Inflammatory macrophage treated with lipopolysaccharide for 4 hours (primary cell): ENCODE results near the gene PTGES2.
"Not testable (repeated sequence)": the region's sequence is repeated elsewhere in the genome, so short reads cannot be mapped to it uniquely, and the experiment has no call there.

Source experiments
- DNase-seq: peaks from one replicate; pipeline ENCODE4 v3.0.0-alpha.2; 2020

The PTGES2 gene

DNA sequence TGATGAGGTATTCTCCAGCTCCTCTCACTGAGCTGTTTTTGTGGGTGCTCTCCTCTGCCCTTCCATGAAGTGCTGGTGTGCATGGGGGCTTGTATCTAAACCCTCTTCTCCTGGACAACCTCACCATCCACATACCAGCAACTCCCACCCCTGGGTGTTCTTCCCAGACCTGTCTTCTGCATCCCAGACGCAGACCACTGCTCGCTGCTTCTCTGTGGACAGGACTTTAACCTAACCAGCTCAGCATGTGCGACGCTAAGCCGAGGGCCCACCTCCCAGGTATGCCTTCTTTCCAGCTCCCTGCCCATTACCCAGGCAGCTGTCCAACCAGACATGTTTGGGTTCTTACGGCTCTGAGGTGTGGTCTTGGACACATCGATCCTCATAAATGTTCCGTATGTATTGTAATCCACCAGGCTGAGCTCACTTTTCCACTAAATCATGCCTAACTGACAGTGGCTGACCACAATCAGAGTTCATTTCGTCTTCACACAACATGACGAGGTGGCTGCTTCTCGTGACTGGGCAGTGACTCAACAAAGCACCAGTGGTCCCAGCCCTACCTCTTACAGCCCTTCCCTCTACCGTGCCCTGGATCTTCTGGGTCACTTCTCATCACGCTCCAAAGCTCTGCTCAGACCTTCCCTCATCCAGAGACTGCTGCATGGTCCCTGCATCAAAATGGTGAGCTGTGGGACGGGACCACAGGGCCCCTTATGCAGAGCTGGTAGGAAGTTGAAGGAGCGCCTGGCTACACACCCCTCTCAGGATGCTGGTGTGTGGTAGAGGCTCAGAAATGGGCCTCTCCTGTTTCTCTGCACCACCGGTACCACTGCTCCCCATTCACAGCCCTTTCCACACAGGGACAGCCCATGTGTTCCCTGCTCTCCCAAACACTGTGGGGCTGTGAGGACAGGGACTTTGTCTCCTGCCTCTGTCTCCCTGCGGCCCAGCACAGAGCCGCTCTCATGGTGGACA is 9.6 kb upstream of the PTGES2 start:
- DNase-seq, result no peak

DNA sequence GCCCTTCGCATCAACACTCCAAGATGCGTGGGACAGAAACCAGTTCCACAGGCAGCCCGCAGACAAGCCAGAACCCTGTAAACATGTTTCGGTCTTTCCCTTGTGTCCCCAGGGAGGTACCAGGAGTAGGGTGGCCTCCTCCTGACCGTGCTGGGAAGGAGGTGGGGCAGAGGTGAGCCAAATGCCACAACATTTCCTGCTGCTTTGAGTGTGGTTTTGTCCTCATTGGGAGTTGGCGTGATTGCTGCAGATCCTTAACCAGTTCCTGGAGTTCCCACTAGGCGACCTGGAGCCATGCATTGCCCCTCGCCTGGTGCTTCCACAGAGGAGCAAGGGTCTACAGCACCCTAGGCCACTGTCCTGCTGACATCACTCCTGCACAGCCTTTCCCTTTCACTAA is 8.0 kb upstream of the PTGES2 start:
- DNase-seq, result not testable (repeated sequence)

DNA sequence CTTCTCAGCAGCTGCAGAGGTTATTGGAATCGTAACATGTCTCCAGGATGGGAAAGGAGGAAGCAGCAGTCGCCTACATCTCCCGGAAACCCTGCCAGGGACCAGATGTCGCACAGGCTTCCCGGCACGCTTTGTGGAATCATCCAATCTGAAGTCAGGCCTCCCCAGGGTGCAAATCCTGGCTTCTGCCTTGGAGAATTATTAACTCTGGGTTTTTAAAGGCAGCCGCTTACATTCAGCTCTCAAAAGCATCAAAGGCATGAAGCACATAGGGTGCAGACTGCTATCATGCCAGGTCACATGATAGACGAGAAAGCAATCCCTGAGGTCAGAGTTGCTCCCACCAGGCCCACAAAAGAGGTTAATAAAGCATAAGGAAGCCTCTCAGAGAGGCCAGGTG is 4.6 kb upstream of the PTGES2 start:
- DNase-seq, result not testable (repeated sequence)

DNA sequence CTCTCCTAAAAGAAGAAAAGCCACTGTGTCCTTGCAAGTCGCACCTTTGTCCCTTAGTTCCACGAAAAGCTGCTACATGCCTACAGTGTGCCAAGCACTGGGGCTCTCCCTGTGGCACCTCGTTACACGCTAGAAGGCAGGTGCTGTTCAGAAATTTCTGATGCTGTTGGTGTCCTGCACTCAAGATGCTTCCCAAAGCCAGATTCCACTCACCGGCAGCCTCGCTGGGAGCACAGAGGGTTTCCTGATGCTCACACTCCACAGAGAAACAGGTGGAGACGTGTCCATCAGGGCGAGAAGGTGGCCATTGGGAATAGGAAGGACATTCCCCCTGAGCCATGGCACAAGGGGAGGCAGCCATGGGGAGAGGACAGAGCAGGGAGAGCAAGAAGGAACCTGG is 3.8 kb upstream of the PTGES2 start:
- not testable (repeated sequence) for DNase-seq

DNA sequence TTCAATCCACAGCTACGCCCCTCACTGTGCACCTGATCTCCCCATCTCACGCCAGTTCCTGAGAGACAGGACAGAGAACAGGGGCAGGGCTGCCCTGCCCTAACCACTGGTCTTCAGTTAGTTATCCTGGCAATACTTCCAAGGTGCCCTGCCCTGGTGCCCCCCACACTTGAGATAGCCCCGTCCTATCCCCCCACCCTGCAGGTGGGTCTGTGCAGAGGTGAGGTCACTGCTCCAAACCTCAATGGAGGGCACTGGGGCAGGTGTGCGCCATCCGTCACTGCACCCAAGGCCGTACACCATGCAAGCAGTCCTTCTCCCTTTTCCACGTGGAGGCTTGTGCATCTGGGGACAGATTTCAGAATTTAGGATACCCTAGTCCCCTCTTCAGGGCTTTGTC is 3.1 kb upstream of the PTGES2 start:
- not testable (repeated sequence) for DNase-seq

DNA sequence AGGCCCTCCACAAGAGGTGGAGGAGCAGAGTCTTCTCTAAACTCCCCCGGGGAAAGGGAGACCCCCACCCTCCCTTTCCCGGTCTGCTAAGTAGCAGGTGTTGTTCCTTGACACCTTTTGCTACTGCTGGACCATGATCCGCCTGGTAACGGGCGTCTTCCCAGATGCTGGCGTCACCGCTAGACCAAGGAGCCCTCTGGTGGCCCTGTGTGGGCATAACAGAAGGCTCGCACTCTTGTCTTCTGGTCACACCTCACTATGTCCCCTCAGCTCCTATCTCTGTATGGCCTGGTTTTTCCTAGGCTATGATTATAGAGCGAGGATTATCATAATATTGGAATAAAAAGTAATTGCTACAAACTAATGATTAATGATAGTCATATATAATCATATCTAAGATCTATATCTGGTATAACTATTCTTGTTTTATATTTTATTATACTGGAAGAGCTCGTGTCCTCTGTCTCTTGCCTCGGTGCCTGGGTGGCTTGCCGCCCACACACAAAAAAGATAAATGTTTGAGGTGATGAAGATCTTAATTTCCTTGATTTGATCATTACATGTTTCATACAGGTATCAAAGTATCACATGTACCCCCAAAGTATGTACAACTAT is 2.6 kb upstream of the PTGES2 start:
- not testable (repeated sequence) for DNase-seq

DNA sequence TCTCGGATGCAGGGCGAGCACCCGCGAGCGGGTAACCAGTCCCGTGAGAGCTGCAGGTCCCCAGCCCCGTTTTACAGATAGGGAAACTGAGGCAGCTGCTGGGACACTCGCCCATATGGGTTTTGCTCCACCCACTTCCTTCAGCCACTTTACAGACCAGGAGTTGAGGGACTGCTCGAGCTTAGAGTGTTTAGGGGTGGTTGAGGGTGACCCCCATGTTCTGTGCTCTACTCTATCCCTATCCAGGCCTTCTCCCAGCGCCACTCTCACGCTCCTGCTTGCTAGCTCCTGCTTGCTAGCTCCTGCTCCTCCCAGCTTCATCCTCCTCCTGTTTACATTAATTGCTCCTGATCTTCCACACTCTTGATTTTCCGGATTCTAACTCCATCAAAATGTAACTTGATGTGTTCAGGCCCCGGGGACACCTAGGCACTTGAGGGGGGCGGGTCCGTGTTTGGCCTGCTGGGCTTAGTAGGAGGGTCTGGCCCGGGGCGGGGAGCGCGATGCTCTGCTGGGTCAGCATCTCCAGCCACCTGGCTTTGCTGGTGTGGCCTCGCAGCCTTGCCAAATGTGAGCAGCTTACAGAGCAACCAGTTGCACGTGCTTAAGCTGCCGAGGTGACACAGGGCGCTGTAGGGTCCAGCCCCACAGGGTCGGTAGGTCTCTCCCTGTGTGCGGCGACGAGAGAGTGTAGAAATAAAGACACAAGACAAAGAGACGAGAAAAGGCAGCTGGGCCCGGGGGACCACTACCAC is 1.5 kb upstream of the PTGES2 start:
- DNase-seq, result no peak

DNA sequence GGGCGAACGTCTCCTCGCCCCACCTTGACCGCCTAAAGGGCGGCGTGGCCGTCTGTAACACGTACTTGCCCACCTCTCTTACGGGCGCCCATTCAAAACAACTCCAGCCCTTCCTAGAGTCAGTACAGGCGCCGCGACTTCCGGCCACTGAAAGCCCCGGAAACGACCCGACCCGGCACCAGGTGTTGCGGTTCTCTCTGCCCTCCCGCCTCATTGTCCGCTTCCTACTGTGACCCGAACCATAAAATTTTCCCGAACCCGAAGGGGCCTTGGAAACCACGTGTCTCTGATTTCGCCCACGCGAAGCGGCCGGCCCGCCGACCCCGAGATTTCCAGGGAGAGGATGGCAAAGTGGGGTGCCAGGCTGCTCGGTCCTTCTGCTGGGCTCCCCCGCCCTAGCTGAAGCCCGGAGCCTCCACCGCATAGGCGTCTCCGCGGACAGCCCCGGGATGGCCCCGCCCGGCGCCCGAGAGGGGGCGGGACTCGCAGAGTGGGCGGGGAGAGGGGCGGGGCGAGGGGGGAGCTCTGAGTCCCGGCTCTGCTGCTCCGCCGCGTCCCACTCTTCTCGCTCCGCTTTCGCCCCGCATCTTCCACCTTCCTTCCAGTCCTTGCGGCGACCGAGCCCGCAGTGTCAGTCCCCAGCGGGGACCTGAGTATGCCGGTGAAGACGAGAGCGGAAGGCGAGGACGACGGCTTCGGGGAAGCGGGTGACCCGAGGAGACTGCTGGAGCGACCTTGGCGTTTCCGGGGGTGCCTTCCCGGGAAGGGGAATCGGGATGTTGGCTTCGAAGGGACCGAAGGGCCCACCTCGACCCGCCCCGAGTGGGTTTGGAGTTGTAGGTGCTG is 684 bp upstream of the PTGES2 start:
- DNase-seq, result peak; percentile 85

DNA sequence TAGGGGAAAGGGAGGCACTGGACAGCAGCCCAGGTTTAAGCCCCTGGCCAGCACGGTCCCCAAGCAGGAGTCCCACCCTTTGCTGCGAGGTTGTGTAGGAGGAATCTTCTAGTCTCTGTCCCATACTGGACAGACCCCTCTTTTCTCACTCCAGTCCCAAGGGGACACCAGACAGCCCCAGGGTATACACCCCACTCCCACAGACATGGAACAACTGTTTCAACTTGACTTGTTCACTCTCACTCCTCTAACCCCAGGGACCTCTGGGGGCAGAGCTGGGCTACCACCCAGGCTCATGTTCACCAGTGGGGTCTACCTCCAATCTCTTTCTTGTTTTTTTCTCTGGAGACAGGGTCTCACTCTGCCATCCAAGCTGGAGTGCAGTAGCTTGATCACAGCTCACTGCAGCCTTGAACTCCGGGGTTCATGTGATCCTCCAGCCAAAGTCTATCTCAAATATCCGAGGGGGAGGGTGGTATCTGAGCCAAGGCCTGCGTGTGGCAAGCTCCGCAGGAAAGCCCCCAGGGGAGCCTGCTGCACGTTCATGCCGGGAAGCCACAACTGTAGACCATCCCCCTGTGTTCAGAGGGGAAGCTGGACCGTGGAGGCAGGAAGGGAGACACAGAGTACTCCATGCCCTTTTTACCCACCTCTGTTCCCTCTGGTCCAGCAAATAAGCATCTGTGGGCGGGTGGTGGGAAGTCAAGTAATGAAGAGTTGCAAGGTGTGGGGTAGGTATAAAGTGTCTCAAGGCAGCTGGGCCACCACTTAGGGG is 1.8 kb downstream of the PTGES2 start:
- DNase-seq, result no peak

DNA sequence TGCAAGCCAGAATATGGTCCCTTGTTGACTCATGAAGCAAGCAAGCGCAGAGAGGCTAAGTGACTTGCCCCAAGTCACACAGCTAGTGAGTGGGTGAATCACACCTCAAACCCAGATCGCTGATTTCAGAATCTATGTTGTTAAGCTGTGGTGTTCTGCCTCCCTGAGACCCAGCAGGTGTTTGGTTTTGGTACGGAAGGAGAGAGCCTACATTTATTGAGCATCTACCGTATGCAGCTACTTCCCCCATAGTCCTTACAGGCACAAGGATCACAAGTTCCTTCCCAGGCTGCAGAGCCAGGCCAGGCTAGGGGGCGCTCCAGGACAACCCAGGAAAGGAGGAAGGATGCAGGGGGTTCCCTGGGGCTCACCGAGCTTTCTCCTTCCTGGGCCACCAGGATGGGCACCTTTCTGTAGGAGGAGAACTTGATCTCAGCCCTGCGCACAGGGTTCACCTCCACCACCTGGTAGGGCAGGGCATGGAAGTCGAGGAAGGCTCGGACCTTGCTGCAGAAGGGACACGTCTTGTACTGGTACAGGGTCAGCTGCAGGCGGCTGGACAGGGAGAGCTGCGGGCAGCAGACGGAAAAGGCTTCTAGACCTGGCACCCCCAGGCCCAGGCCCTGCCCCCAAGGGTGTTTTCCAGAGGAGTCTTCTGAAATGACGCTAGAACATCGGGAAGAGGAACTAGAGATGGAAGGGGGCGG is 2.5 kb downstream of the PTGES2 start:
- DNase-seq, result peak; percentile 71

DNA sequence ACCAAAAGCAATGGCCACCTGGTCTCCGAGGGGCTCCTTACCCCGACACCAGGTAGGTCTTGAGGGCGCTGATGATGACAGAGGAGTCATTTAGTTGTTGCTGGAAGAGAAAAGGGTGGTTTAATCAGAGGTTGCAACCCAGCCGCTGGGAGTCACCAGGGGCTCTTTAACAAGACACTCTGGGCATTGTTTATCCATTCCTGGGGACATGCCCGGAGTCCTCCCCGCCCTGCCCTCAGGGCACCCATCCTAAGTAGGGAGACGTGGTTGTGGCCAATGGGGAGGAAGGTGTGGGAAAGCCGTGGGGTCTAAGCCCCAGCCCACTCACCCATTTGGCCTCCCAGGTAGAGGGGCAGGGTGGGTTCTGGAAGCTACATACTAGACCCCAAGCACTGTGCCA is 3.1 kb downstream of the PTGES2 start:
- no peak for DNase-seq

DNA sequence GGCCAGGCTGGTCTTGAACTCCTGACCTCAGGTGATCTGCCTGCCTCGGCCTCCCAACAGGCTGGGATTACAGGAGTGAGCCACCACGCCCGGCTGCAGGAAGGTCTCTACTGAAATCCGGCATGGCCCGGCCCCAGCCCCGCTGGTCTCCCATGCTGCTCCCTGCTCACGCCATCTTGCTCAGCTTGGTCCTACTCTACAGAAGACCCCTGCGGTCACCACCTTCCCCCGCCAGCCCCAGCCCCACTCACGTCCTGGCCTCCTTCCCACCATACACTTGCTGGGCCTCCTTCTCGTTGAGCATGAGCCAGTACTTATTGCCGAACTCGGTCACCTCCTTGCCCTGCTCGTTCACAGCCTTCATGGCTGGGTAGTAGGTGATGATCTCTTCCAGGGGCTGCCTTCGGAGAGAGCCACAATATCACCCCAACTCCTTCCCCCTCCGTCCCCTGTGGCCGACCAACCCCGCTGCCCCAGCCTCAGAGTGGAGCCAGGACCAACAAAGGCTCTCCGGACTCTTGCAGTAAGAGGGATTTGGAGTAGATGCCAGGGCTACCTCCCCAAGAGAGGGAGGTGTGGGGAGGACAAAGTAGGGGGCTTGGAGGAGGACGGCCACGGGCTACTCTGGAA is 4.0 kb downstream of the PTGES2 start:
- no peak for DNase-seq

DNA sequence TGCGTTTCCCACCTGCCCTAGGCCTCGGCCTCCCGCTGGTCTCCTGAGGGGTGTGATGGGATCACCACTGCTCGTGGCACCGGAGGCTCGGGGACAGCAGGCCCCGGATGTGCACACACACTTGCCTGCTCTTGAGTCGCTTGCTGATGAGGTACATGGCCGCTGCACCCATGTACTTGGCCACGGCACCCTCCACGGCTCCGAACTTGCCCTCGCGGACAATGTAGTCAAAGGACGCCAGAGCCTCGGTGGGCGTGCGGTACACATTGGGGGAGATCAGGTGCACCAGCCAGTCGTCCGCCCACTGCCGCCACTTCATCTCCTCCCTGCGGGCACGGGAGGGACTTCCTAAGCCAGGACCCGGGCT is 4.7 kb downstream of the PTGES2 start:
- no peak for DNase-seq

DNA sequence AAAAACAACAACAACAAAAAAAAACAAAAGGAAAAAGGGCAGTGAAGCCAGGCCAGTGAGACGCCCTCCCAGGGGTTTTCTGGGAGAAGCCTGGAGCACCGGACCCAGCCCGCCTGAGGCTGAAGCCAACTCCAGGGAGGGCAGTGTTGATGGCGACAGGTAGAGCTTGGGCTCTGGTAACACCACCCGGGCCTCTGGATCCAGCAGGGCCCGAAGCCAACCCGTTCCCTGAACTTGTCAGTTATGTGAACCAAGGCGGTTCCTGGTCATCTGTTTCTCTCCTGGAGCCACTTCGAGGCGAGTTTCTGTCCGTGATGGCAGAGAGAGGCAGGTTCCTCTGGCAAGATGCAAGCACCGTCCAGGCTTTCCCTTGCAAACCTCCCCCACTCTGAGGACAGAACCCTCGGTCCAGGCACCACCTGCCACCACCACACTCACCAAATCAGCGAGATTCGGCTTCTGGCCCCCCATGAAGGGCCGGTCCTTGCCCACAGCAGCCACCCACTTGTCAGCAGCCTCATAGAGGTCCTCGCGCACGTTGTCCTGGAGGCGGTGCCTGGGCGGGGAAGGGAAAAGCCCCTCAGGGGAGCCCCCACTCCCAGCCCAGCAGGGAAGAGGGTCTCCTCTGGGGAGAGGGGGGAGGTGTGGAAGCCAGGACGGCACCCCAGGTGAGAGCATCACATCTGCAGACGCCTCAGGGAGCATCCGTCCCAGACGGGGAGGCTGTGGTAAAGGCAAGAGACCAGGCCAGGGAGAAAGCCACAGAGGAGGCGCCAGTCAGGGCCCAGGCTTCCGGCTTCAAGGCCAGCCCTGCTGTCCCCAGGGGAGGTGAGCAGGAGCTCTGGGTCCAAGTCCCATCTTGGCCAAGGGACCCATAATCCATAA is 5.4 kb downstream of the PTGES2 start:
- no peak for DNase-seq

DNA sequence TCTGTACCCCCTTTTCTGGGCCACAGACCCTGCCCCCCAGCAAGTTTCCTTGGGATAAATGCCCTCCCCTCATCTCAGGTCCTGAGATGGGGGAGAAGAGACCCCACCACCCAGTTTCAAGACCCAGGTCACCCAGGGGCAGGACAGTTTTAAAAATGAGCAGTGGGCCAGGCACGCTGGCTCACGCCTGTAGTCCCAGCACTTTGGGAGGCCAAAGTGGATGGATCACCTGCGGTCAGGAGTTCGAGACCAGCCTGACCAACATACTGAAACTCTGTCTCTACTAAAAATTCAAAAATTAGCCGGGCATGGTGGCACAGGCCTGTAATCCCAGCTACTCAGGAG is 6.1 kb downstream of the PTGES2 start:
- DNase-seq, result no peak

DNA sequence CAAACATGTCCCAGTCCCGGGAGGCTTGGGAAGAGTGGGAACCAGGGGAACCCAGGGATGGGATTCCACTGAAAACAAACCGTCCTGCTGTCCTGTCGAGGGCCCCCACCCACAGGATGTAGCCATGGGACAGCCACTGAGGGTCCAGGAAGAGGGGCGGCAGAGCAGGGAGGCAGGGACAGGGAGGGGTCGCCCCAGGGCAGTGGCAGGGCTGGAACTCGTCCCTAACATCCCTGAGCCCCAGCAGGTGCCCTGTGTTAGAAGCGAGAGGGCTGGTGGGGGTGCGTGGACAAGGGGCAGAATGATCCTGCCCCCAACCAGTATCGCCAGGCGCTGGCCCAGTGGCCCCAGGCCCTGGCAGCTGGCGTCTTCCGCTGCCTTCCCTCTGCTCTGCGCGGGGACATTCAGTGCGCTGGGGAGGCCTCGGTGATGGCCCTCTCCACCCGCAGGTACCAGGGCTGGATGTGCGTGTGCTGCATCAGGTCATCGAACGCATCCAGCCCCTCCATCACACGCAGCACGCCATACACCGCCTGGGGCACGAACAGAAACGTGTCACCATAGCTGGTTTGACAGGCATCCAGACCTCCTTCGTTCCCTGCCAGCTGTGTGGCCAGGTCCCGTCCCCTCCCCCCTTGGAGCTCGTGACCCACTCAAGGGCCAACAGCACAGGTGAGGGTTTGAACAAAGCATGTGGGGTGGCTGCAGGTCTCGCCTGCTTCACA is 6.6 kb downstream of the PTGES2 start:
- DNase-seq, result no peak

DNA sequence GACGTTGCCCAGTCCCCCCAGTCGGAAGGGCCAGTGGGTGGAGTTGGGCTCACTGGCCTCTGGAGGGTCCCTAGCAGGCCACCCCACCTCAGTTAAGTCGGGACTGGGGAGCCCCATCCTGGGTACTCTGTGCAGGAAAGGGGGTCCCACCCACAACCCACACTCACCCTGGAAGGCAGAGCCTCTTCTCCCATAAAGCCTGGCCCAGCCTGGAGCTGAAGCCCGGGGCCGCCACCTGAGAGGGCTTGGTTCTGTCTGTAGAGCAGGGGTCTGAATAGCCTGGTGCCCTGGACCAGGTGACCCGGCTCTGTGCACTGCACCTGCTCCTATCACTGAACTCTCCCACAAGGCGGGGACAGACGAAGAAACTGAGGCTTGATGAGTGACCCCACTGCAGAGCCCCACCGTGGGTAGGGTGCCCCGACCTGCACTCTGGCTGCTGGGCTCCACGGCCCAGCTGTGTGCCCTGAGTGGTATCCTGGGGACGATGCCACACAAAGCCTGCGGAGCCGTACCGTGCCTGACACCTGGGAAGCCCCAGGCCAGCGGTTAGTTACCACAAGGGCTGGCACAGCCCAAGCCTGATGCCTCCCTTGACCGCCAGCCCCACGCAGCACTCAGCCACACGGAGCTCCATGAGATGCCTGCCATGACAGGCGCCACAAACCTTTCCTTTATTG is 7.3 kb downstream of the PTGES2 start:
- DNase-seq, result no peak

DNA sequence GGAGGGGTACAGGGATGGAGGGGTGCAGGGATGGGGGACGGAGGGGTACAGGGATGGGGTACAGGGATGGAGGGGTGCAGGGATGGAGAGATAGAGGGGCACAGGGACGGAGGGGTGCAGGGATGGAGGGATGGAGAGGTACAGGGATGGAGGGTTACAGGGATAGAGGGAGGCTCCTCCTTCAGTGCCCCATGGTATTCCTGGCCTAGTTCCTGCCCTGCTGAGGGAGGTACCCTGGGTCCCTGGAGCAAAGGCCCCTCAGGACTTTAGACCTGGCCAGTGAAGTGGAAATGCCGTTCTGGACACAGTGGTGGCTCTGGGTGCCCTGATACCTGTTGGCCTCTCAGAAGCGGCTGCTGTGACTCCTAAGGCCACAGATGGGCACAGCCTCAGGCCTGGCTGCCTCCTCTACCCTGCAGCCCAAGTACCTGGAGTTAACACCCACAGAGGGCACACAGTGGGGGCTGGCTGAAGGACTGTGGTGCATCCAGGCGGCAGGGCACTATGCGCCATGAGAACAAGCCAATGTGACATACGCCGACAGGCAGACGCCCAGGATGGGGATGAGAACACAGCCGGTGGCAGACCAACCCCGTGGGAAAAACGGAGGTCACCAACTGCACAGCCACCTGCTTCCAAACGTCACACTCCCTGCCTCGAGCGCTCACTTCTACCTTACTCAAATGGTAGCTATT is 8.4 kb downstream of the PTGES2 start:
- DNase-seq, result no peak
